HEK293 (cell line): ENCODE measurements around the gene AP1G2.

Experiments
- EGR2 ChIP-seq: fragments of 450-650 bp; formaldehyde crosslinking; IDR thresholded peaks from 2 replicates; pipeline ENCODE4 v1.5.1; 2016; ENCODE audit warnings: low read depth, missing biosample characterization, missing genetic modification characterization
- HOXA7 ChIP-seq: sonication (generic); formaldehyde crosslinking; IDR thresholded peaks from 2 replicates; pipeline ENCODE4 v1.8.1; 2022; ENCODE audit warnings: missing genetic modification reagents, borderline replicate concordance
- MZF1 ChIP-seq: fragments of 450-650 bp; formaldehyde crosslinking; IDR thresholded peaks from 2 replicates; pipeline ENCODE4 v1.5.1; 2017; ENCODE audit warnings: missing biosample characterization, missing genetic modification characterization, borderline replicate concordance
- PRDM1 ChIP-seq: fragments of 450-650 bp; formaldehyde crosslinking; IDR thresholded peaks from 2 replicates; pipeline ENCODE4; 2016; ENCODE audit warnings: missing biosample characterization, missing genetic modification characterization
- SCRT2 ChIP-seq: fragments of 450-650 bp; formaldehyde crosslinking; IDR thresholded peaks from 2 replicates; pipeline ENCODE4 v1.5.1; 2016; ENCODE audit warnings: missing biosample characterization, missing genetic modification characterization
- SP3 ChIP-seq: fragments of 450-650 bp; formaldehyde crosslinking; IDR thresholded peaks from 2 replicates; pipeline ENCODE4 v1.5.1; 2016; ENCODE audit warnings: missing biosample characterization, missing genetic modification characterization
- ZFP69B ChIP-seq: fragments of 450-650 bp; formaldehyde crosslinking; IDR thresholded peaks from 2 replicates; pipeline ENCODE4 v1.5.1; 2016; ENCODE audit warnings: missing biosample characterization, missing genetic modification characterization
- ZNF133 ChIP-seq: fragments of 450-650 bp; formaldehyde crosslinking; IDR thresholded peaks from 2 replicates; pipeline ENCODE4 v1.5.1; 2016; ENCODE audit warnings: missing biosample characterization, missing genetic modification characterization
- ZNF175 ChIP-seq: fragments of 450-650 bp; formaldehyde crosslinking; IDR thresholded peaks from 2 replicates; pipeline ENCODE4 v1.5.1; 2016; ENCODE audit warnings: missing biosample characterization, missing genetic modification characterization
- ZNF211 ChIP-seq: fragments of 450-650 bp; formaldehyde crosslinking; IDR thresholded peaks from 2 replicates; pipeline ENCODE4 v1.5.1; 2016; ENCODE audit warnings: low read depth, missing biosample characterization, missing genetic modification characterization
- ZNF24 ChIP-seq: fragments of 450-650 bp; formaldehyde crosslinking; IDR thresholded peaks from 2 replicates; pipeline ENCODE4 v1.5.1; 2016; ENCODE audit warnings: missing biosample characterization, missing genetic modification characterization
- ZNF354C ChIP-seq: fragments of 450-650 bp; formaldehyde crosslinking; IDR thresholded peaks from 2 replicates; pipeline ENCODE4 v1.5.1; 2016; ENCODE audit warnings: missing biosample characterization, missing genetic modification characterization, low read depth, borderline replicate concordance
- ZNF37A ChIP-seq: fragments of 450-650 bp; IDR thresholded peaks from 2 replicates; pipeline ENCODE4 v1.5.1; 2018; ENCODE audit warnings: missing biosample characterization, missing genetic modification characterization
- ZNF660 ChIP-seq: fragments of 450-650 bp; IDR thresholded peaks from 2 replicates; pipeline ENCODE4 v1.5.1; 2018; ENCODE audit warnings: missing biosample characterization, mild to moderate bottlenecking, missing genetic modification characterization
- ZNF670 ChIP-seq: fragments of 450-650 bp; formaldehyde crosslinking; IDR thresholded peaks from 2 replicates; pipeline ENCODE4 v1.5.1; 2016; ENCODE audit warnings: missing biosample characterization, missing genetic modification characterization, low read depth
- ZNF76 ChIP-seq: fragments of 450-650 bp; formaldehyde crosslinking; IDR thresholded peaks from 2 replicates; pipeline ENCODE4; 2016; ENCODE audit warnings: low read depth, missing biosample characterization, missing genetic modification characterization, borderline replicate concordance
- ZSCAN30 ChIP-seq: fragments of 450-650 bp; IDR thresholded peaks from 2 replicates; pipeline ENCODE4 v1.5.1; 2018; ENCODE audit warnings: missing biosample characterization, mild to moderate bottlenecking, missing genetic modification characterization, moderate library complexity
- TF ChIP-seq, protein P1 (sequence below): fragments of 450-650 bp; formaldehyde crosslinking; IDR thresholded peaks from 2 replicates; pipeline ENCODE4 v1.5.1; 2017; ENCODE audit warnings: missing biosample characterization, missing genetic modification characterization
- TF ChIP-seq, protein P2 (sequence below): fragments of 450-650 bp; formaldehyde crosslinking; IDR thresholded peaks from 2 replicates; pipeline ENCODE4 v1.5.1; 2016; ENCODE audit warnings: missing biosample characterization, missing genetic modification characterization, borderline replicate concordance
- TF ChIP-seq, protein P3 (sequence below): fragments of 450-650 bp; formaldehyde crosslinking; conservative IDR thresholded peaks from 2 replicates; pipeline ENCODE4 v1.5.1; 2016; ENCODE audit warnings: low read depth, missing biosample characterization, missing genetic modification characterization
- TF ChIP-seq, protein P4 (sequence below): sonication (generic); formaldehyde crosslinking; IDR thresholded peaks from 2 replicates; pipeline ENCODE4 v1.8.1; 2022; ENCODE audit warnings: mild to moderate bottlenecking, moderate library complexity, missing genetic modification reagents
- TF ChIP-seq, protein P5 (sequence below): fragments of 450-650 bp; formaldehyde crosslinking; IDR thresholded peaks from 2 replicates; pipeline ENCODE4 v1.5.1; 2017; ENCODE audit warnings: missing biosample characterization, missing genetic modification characterization
- TF ChIP-seq, protein P6 (sequence below): fragments of 450-650 bp; formaldehyde crosslinking; IDR thresholded peaks from 2 replicates; pipeline ENCODE4 v1.5.1; 2016; ENCODE audit warnings: missing biosample characterization, missing genetic modification characterization

AP1G2 gene

DNA sequence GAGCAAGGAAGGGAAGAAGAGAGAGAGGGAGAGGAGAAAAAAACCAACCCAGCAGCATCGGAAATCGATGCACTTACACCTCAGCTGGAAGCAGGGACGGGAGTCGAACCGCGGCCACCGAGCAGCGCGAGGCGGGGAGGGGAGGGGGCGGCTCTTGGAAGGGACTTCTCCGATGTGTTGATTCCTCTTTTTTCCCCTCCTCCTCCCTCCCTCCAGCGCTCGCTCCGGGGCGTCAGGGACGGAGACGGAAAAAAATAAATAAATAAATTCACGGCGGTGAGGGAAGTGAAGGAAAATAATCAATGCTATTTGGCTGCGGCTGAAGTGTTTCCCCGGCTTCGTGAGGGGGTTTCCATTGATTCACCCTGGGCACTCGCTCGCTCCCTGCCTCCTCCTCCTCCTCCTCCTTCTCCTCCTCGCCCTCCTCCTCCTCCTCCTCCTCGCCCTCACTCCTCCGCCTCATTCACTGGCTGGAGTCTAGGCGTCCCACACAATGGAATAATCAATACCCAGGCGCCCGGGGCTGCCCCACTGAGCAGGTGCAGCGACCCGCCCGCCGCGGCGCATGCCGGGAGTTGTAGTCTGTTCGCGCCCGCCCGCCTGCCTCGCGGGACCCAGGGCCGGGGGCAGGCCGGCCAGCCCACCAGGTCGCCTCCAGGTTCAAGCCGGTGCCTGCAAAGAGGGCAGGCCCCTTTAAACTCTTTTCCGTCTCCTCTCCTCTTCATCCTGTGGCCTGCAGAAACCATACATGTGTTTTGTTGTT is 16.1 kb downstream of the AP1G2 start, which contains the start of gene ZFHX2 (continued):
- no peak for TF ChIP-seq ZNF37A (tag by site-specific recombination)
- TF ChIP-seq, protein P1, sequence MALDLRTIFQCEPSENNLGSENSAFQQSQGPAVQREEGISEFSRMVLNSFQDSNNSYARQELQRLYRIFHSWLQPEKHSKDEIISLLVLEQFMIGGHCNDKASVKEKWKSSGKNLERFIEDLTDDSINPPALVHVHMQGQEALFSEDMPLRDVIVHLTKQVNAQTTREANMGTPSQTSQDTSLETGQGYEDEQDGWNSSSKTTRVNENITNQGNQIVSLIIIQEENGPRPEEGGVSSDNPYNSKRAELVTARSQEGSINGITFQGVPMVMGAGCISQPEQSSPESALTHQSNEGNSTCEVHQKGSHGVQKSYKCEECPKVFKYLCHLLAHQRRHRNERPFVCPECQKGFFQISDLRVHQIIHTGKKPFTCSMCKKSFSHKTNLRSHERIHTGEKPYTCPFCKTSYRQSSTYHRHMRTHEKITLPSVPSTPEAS = no peak
- no peak for TF ChIP-seq PRDM1 (tag by site-specific recombination)
- TF ChIP-seq ZNF670 (tag by site-specific recombination) = no peak
- no peak for TF ChIP-seq ZNF211 (tag by site-specific recombination)
- TF ChIP-seq EGR2 (tag by site-specific recombination) = peak; percentile 99
- no peak for TF ChIP-seq ZNF354C (tag by site-specific recombination)
- TF ChIP-seq, protein P2, sequence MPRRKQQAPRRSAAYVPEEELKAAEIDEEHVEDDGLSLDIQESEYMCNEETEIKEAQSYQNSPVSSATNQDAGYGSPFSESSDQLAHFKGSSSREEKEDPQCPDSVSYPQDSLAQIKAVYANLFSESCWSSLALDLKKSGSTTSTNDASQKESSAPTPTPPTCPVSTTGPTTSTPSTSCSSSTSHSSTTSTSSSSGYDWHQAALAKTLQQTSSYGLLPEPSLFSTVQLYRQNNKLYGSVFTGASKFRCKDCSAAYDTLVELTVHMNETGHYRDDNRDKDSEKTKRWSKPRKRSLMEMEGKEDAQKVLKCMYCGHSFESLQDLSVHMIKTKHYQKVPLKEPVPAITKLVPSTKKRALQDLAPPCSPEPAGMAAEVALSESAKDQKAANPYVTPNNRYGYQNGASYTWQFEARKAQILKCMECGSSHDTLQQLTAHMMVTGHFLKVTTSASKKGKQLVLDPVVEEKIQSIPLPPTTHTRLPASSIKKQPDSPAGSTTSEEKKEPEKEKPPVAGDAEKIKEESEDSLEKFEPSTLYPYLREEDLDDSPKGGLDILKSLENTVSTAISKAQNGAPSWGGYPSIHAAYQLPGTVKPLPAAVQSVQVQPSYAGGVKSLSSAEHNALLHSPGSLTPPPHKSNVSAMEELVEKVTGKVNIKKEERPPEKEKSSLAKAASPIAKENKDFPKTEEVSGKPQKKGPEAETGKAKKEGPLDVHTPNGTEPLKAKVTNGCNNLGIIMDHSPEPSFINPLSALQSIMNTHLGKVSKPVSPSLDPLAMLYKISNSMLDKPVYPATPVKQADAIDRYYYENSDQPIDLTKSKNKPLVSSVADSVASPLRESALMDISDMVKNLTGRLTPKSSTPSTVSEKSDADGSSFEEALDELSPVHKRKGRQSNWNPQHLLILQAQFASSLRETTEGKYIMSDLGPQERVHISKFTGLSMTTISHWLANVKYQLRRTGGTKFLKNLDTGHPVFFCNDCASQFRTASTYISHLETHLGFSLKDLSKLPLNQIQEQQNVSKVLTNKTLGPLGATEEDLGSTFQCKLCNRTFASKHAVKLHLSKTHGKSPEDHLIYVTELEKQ = no peak
- TF ChIP-seq SCRT2 = no peak
- peak; percentile 94 for TF ChIP-seq ZNF76
- TF ChIP-seq ZSCAN30 (tag by site-specific recombination) = no peak
- no peak; the same call in 1 of the 2 replicates for TF ChIP-seq ZNF660 (tag by site-specific recombination)
- TF ChIP-seq, protein P3, sequence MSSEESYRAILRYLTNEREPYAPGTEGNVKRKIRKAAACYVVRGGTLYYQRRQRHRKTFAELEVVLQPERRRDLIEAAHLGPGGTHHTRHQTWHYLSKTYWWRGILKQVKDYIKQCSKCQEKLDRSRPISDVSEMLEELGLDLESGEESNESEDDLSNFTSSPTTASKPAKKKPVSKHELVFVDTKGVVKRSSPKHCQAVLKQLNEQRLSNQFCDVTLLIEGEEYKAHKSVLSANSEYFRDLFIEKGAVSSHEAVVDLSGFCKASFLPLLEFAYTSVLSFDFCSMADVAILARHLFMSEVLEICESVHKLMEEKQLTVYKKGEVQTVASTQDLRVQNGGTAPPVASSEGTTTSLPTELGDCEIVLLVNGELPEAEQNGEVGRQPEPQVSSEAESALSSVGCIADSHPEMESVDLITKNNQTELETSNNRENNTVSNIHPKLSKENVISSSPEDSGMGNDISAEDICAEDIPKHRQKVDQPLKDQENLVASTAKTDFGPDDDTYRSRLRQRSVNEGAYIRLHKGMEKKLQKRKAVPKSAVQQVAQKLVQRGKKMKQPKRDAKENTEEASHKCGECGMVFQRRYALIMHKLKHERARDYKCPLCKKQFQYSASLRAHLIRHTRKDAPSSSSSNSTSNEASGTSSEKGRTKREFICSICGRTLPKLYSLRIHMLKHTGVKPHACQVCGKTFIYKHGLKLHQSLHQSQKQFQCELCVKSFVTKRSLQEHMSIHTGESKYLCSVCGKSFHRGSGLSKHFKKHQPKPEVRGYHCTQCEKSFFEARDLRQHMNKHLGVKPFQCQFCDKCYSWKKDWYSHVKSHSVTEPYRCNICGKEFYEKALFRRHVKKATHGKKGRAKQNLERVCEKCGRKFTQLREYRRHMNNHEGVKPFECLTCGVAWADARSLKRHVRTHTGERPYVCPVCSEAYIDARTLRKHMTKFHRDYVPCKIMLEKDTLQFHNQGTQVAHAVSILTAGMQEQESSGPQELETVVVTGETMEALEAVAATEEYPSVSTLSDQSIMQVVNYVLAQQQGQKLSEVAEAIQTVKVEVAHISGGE (tag by site-specific recombination) = no peak
- TF ChIP-seq, protein P4, sequence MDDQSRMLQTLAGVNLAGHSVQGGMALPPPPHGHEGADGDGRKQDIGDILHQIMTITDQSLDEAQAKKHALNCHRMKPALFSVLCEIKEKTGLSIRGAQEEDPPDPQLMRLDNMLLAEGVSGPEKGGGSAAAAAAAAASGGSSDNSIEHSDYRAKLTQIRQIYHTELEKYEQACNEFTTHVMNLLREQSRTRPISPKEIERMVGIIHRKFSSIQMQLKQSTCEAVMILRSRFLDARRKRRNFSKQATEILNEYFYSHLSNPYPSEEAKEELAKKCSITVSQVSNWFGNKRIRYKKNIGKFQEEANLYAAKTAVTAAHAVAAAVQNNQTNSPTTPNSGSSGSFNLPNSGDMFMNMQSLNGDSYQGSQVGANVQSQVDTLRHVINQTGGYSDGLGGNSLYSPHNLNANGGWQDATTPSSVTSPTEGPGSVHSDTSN (CRISPR knock-in tag) = no peak
- peak; percentile 62; the same call in 1 of the 2 replicates for TF ChIP-seq ZNF133 (tag by site-specific recombination)
- TF ChIP-seq ZNF24 (tag by site-specific recombination) = peak; percentile 37; the same call in 1 of the 2 replicates
- no peak for TF ChIP-seq ZNF175
- TF ChIP-seq, protein P5, sequence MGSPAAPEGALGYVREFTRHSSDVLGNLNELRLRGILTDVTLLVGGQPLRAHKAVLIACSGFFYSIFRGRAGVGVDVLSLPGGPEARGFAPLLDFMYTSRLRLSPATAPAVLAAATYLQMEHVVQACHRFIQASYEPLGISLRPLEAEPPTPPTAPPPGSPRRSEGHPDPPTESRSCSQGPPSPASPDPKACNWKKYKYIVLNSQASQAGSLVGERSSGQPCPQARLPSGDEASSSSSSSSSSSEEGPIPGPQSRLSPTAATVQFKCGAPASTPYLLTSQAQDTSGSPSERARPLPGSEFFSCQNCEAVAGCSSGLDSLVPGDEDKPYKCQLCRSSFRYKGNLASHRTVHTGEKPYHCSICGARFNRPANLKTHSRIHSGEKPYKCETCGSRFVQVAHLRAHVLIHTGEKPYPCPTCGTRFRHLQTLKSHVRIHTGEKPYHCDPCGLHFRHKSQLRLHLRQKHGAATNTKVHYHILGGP (tag by site-specific recombination) = no peak
- no peak for TF ChIP-seq HOXA7
- no peak for TF ChIP-seq ZFP69B (tag by site-specific recombination)
- TF ChIP-seq SP3 (tag by site-specific recombination) = no peak; the same call in none of the 2 replicates
- TF ChIP-seq, protein P6, sequence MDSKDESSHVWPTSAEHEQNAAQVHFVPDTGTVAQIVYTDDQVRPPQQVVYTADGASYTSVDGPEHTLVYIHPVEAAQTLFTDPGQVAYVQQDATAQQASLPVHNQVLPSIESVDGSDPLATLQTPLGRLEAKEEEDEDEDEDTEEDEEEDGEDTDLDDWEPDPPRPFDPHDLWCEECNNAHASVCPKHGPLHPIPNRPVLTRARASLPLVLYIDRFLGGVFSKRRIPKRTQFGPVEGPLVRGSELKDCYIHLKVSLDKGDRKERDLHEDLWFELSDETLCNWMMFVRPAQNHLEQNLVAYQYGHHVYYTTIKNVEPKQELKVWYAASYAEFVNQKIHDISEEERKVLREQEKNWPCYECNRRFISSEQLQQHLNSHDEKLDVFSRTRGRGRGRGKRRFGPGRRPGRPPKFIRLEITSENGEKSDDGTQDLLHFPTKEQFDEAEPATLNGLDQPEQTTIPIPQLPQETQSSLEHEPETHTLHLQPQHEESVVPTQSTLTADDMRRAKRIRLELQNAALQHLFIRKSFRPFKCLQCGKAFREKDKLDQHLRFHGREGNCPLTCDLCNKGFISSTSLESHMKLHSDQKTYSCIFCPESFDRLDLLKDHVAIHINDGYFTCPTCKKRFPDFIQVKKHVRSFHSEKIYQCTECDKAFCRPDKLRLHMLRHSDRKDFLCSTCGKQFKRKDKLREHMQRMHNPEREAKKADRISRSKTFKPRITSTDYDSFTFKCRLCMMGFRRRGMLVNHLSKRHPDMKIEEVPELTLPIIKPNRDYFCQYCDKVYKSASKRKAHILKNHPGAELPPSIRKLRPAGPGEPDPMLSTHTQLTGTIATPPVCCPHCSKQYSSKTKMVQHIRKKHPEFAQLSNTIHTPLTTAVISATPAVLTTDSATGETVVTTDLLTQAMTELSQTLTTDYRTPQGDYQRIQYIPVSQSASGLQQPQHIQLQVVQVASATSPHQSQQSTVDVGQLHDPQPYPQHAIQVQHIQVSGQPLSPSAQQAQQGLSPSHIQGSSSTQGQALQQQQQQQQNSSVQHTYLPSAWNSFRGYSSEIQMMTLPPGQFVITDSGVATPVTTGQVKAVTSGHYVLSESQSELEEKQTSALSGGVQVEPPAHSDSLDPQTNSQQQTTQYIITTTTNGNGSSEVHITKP (tag by site-specific recombination) = peak; percentile 95
- TF ChIP-seq MZF1 = peak; percentile 28; the same call in 1 of the 2 replicates
